ENCODE results near the gene COPZ1. TPM values are rescaled to one million over a fixed set of nuclear protein-coding genes. Genes with fewer than 3 reads are reported as not detected.

The COPZ1 gene
- total and polyA plus RNA-seq, 4 donors = 98.8 to 163 (median 136) TPM

GRCh38 chr12:54383041-54383609 lies 58.2 kb downstream of the COPZ1 start:
- Histone ChIP-seq H3K4me1 (ENCODE audit: control insufficient read depth in 5 of 5, insufficient read depth in 5 of 5, low read length in 5 of 5) (peaks cover 0 to 30% (median 14%) of the 10 kb centered on the region in 5 donors), H3K4me3 (no peak overlapping the region), H3K9me3 (ENCODE audit: control insufficient read depth in 4 of 4, insufficient read depth in 3 of 4, low read length in 3 of 4) (no peaks in the 10 kb centered on the region), H3K27me3 (ENCODE audit: control insufficient read depth in 3 of 3, insufficient read depth in 3 of 3, low read length in 2 of 3) (no peaks in the 10 kb centered on the region), H3K36me3 (ENCODE audit: control insufficient read depth in 4 of 4, insufficient read depth in 4 of 4, low read length in 4 of 4) (peaks cover 0 to 1% (median 0%) of the 10 kb centered on the region in 4 donors), H3K9ac (ENCODE audit: insufficient read depth in 1 of 2, low read length in 2 of 2) (no peak overlapping the region), H3K27ac (ENCODE audit: low read depth in 1 of 2, low read length in 1 of 2) (peak overlapping the region in 1 of 2 donors; percentile 88)
- DNase-seq = no peak
- peak; percentile 22 for ATAC-seq (ENCODE audit: insufficient read depth, low FRiP score)
- TF ChIP-seq, protein P1, sequence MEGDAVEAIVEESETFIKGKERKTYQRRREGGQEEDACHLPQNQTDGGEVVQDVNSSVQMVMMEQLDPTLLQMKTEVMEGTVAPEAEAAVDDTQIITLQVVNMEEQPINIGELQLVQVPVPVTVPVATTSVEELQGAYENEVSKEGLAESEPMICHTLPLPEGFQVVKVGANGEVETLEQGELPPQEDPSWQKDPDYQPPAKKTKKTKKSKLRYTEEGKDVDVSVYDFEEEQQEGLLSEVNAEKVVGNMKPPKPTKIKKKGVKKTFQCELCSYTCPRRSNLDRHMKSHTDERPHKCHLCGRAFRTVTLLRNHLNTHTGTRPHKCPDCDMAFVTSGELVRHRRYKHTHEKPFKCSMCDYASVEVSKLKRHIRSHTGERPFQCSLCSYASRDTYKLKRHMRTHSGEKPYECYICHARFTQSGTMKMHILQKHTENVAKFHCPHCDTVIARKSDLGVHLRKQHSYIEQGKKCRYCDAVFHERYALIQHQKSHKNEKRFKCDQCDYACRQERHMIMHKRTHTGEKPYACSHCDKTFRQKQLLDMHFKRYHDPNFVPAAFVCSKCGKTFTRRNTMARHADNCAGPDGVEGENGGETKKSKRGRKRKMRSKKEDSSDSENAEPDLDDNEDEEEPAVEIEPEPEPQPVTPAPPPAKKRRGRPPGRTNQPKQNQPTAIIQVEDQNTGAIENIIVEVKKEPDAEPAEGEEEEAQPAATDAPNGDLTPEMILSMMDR (IDR thresholded peaks at IDR 0.05; ENCODE audit: control extremely low read depth, extremely low read depth) = no peak
- WGBS, 2 donors = 58 to 69% methylated on average over 3 of the region's 3 CpGs

DNA sequence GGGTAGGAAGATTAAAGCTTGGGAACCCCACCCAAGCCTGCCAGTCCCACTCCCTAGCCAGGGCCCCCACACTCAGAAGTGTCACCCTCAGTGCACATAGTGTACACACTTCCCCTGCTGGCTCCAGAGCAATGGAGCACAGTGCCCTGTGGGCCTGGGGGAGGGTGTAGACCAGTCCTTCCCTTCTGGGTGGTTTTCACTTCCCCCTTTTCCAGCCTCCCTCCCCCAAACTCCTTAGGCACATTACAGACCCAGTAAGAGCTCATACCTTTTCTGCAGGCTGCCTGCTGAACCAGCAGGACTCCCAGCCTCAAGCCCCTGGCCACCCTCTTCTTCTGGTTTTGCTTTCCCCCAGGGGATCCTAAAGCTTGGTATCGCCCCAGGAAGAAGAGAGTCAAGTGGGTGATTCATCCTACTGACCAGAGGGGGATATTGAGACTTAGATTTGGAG lies 59.7 kb downstream of the COPZ1 start, which contains the start of gene ZNF385A:
ZNF385A (minus strand) TSS at position 143 of the 451 bp plus-strand sequence. CDS start 219 bp downstream, outside the sequence.
- no peak for DNase-seq
- no peak for ATAC-seq (ENCODE audit: insufficient read depth, low FRiP score)
- TF ChIP-seq, protein P1 (IDR thresholded peaks at IDR 0.05; ENCODE audit: control extremely low read depth, extremely low read depth) = no peak
- peak within 1 kb of the TSS in 1 of 2 donors; percentile 73 for H3K27ac ChIP-seq (ENCODE audit: low read depth in 1 of 2, low read length in 1 of 2)
- H3K9me3 ChIP-seq (ENCODE audit: control insufficient read depth in 4 of 4, insufficient read depth in 3 of 4, low read length in 3 of 4) = no peaks in the 10 kb centered on the region
- H3K27me3 ChIP-seq (ENCODE audit: control insufficient read depth in 3 of 3, insufficient read depth in 3 of 3, low read length in 2 of 3) = no peaks in the 10 kb centered on the region
- WGBS, 2 donors = 58 to 84% methylated on average over 1 of the region's 1 CpG
- H3K36me3 ChIP-seq (ENCODE audit: control insufficient read depth in 4 of 4, insufficient read depth in 4 of 4, low read length in 4 of 4) = no peaks in the 10 kb centered on the region
- no peak within 1 kb of the TSS for H3K9ac ChIP-seq (ENCODE audit: insufficient read depth in 1 of 2, low read length in 2 of 2)
- H3K4me1 ChIP-seq (ENCODE audit: control insufficient read depth in 5 of 5, insufficient read depth in 5 of 5, low read length in 5 of 5) = peaks cover 0 to 33% (median 14%) of the 10 kb centered on the region in 5 donors
- no peak within 1 kb of the TSS for H3K4me3 ChIP-seq

GRCh38 chr12:54385251-54385914 lies 60.5 kb downstream of the COPZ1 start:
- H3K36me3 ChIP-seq (ENCODE audit: control insufficient read depth in 4 of 4, insufficient read depth in 4 of 4, low read length in 4 of 4) = no peaks in the 10 kb centered on the region
- WGBS, 2 donors = 66 to 71% methylated on average over 10 of the region's 10 CpGs
- no peaks in the 10 kb centered on the region for H3K27me3 ChIP-seq (ENCODE audit: control insufficient read depth in 3 of 3, insufficient read depth in 3 of 3, low read length in 2 of 3)
- peaks cover 0 to 34% (median 14%) of the 10 kb centered on the region in 5 donors for H3K4me1 ChIP-seq (ENCODE audit: control insufficient read depth in 5 of 5, insufficient read depth in 5 of 5, low read length in 5 of 5)
- peak overlapping the region in 1 of 2 donors; percentile 71 for H3K27ac ChIP-seq (ENCODE audit: low read depth in 1 of 2, low read length in 1 of 2)
- TF ChIP-seq, protein P1 (IDR thresholded peaks at IDR 0.05; ENCODE audit: control extremely low read depth, extremely low read depth) = no peak
- H3K9me3 ChIP-seq (ENCODE audit: control insufficient read depth in 4 of 4, insufficient read depth in 3 of 4, low read length in 3 of 4) = no peaks in the 10 kb centered on the region
- ATAC-seq (ENCODE audit: insufficient read depth, low FRiP score) (no peak), DNase-seq (no peak)
- H3K9ac ChIP-seq (ENCODE audit: insufficient read depth in 1 of 2, low read length in 2 of 2) = no peak overlapping the region
- H3K4me3 ChIP-seq = no peak overlapping the region
